ENCODE data around the gene CST7. TPM values are rescaled to one million over a fixed set of nuclear protein-coding genes. Genes with fewer than 3 reads are reported as not detected.

CST7 gene
- total RNA-seq, 1 donor from 2014 or later, result 11.7 TPM

GRCh38 chr20:24987873-24988835 is 39.1 kb downstream of the CST7 start:
- no peaks in the 10 kb centered on the region for H3K27me3 ChIP-seq (ENCODE audit: low read depth)
- DNase-seq (no peak), ATAC-seq (no peak)
- intact Hi-C loops (cut with DNase I), result no loop called here
- no peak for TF ChIP-seq CTCF (IDR thresholded peaks at IDR 0.05)
- peaks cover 3% of the 10 kb centered on the region for H3K36me3 ChIP-seq
- no peak overlapping the region for H3K27ac ChIP-seq
- peaks cover 47% of the 10 kb centered on the region for H3K4me1 ChIP-seq
- H3K4me3 ChIP-seq, result no peak overlapping the region
- H3K9me3 ChIP-seq, result no peaks in the 10 kb centered on the region

GRCh38 chr20:24989162-24989561 is 40.1 kb downstream of the CST7 start:
- intact Hi-C loops (cut with DNase I), result no loop called here
- DNase-seq (no peak), ATAC-seq (no peak)
- Histone ChIP-seq H3K9me3 (no peaks in the 10 kb centered on the region), H3K36me3 (no peaks in the 10 kb centered on the region), H3K27ac (no peak overlapping the region), H3K27me3 (ENCODE audit: low read depth) (no peaks in the 10 kb centered on the region), H3K4me1 (peaks cover 51% of the 10 kb centered on the region), H3K4me3 (no peak overlapping the region)
- TF ChIP-seq CTCF (IDR thresholded peaks at IDR 0.05), result no peak

- peak overlapping the region; percentile 88 for H3K4me3 ChIP-seq
- no peak overlapping the region for H3K27ac ChIP-seq
- no peaks in the 10 kb centered on the region for H3K36me3 ChIP-seq
- DNase-seq, result no peak
- ATAC-seq, result no peak
- peaks cover 52% of the 10 kb centered on the region for H3K4me1 ChIP-seq
- no peaks in the 10 kb centered on the region for H3K9me3 ChIP-seq
- no peaks in the 10 kb centered on the region for H3K27me3 ChIP-seq (ENCODE audit: low read depth)
- intact Hi-C loops (cut with DNase I), result loop anchor here (5.0 kb wide), 1 partner anchor 76 kb away; no protein-coding TSS in a partner anchor
- no peak for TF ChIP-seq CTCF (IDR thresholded peaks at IDR 0.05)
These were observed 41.8 kb downstream of the CST7 start for GRCh38 chr20:24990810-24991252.

- intact Hi-C loops (cut with DNase I), result loop anchor here (5.0 kb wide), 1 partner anchor 75 kb away; no protein-coding TSS in a partner anchor
- H3K4me1 ChIP-seq, result peaks cover 41% of the 10 kb centered on the region
- no peaks in the 10 kb centered on the region for H3K36me3 ChIP-seq
- peak overlapping the region; percentile 96 for H3K27ac ChIP-seq
- peak overlapping the region; percentile 88 for H3K4me3 ChIP-seq
- ATAC-seq, result peak; percentile 48 to 50
- no peak for TF ChIP-seq CTCF (IDR thresholded peaks at IDR 0.05)
- H3K9me3 ChIP-seq, result no peaks in the 10 kb centered on the region
- peak; percentile 60 for DNase-seq
- H3K27me3 ChIP-seq (ENCODE audit: low read depth), result no peaks in the 10 kb centered on the region
These were observed 42.9 kb downstream of the CST7 start for GRCh38 chr20:24991897-24992486.

GRCh38 chr20:24992487-24993205 is 43.6 kb downstream of the CST7 start, which contains the start of gene APMAP:
APMAP (minus strand) TSS chr20:24992751; CDS start chr20:24992688, 63 bp downstream.
- H3K4me3 ChIP-seq, result peak within 1 kb of the TSS; percentile 88
- DNase-seq (peak; percentile 98), ATAC-seq (peak; percentile 98)
- peaks cover 36% of the 10 kb centered on the region for H3K4me1 ChIP-seq
- no peaks in the 10 kb centered on the region for H3K27me3 ChIP-seq (ENCODE audit: low read depth)
- peak within 1 kb of the TSS; percentile 96 for H3K27ac ChIP-seq
- TF ChIP-seq CTCF (IDR thresholded peaks at IDR 0.05), result peak; percentile 7
- no peaks in the 10 kb centered on the region for H3K36me3 ChIP-seq
- H3K9me3 ChIP-seq, result no peaks in the 10 kb centered on the region
- intact Hi-C loops (cut with DNase I), result loop anchor here (5.0 kb wide), 1 partner anchor 75 kb away; no protein-coding TSS in a partner anchor

All from lower lobe of right lung (tissue), 2 donors.